Rectal smooth muscle tissue (tissue), 1 donor: ENCODE data around the gene IKZF5.

ENCODE experiments used
- H3K27ac ChIP-seq: one replicate; pipeline ENCODE4 v1.7.0; 2013; ENCODE audit warnings: low read depth, low read length, inconsistent platforms
- H3K27me3 ChIP-seq: one replicate; pipeline ENCODE4 v1.7.0; 2013; ENCODE audit warnings: low read length; ENCODE audit not compliant: control insufficient read depth, insufficient read depth
- H3K36me3 ChIP-seq: one replicate; pipeline ENCODE4 v1.7.0; 2013; ENCODE audit warnings: low read length; ENCODE audit not compliant: control insufficient read depth, insufficient read depth
- H3K4me1 ChIP-seq: one replicate; pipeline ENCODE4 v1.7.0; 2013; ENCODE audit warnings: low read length; ENCODE audit not compliant: control insufficient read depth, insufficient read depth
- H3K4me3 ChIP-seq: one replicate; pipeline ENCODE4 v1.7.0; 2013; ENCODE audit warnings: low read length
- H3K9ac ChIP-seq: one replicate; pipeline ENCODE4 v1.7.0; 2013; ENCODE audit warnings: low read length

The IKZF5 gene

GRCh38 chr10:122990278-122990677 is 18.3 kb downstream of the IKZF5 start:
- Histone ChIP-seq H3K27ac (no peak overlapping the region), H3K36me3 (peaks cover 13% of the 10 kb centered on the region), H3K27me3 (no peaks in the 10 kb centered on the region), H3K4me3 (no peak overlapping the region), H3K4me1 (no peaks in the 10 kb centered on the region), H3K9ac (no peak overlapping the region)

GRCh38 chr10:122988501-122988900 is 20.1 kb downstream of the IKZF5 start:
- no peaks in the 10 kb centered on the region for H3K36me3 ChIP-seq
- H3K9ac ChIP-seq = no peak overlapping the region
- H3K27me3 ChIP-seq = no peaks in the 10 kb centered on the region
- no peak overlapping the region for H3K27ac ChIP-seq
- H3K4me3 ChIP-seq = no peak overlapping the region
- no peaks in the 10 kb centered on the region for H3K4me1 ChIP-seq

DNA sequence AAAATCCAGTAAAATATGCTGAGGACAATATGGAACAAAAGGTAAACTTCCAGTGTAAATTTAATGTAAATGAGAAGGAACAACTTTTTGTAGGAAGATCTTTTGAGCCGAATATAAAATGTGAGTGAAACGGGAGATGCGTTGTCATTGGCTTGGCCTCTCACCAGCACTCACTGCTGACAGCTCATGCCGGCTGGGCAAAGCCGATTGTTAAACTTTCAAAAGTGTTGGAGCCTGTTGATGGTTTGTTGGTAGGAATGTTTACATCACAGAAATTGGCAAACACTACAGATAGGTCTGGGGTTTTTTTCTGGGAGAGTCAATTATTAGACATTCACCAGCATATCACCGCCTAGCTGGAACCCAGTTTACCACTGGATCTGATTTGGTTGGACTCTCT is 22.3 kb downstream of the IKZF5 start:
- no peaks in the 10 kb centered on the region for H3K4me1 ChIP-seq
- no peak overlapping the region for H3K4me3 ChIP-seq
- H3K36me3 ChIP-seq = no peaks in the 10 kb centered on the region
- no peak overlapping the region for H3K27ac ChIP-seq
- H3K9ac ChIP-seq = no peak overlapping the region
- H3K27me3 ChIP-seq = no peaks in the 10 kb centered on the region

DNA sequence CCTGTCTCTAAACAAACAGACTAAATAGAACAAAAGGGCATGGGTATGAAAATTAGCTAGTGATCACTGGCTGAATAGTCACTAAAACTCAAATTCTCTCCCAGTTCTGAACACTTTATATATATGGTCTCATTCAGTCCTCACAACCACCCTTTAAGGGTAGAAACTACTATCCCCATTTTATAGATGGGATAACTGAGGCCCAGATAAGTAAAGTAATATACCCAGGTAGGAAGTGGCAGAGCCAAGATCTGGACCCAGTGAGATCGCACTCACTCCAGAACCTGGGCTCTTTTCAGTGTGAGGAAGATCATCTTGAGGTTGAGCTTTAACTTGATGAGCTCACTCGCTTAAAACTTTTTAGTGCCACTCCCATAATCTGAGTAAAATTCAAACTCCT is 23.9 kb downstream of the IKZF5 start:
- Histone ChIP-seq H3K36me3 (no peaks in the 10 kb centered on the region), H3K4me1 (peaks cover 3% of the 10 kb centered on the region), H3K27ac (no peak overlapping the region), H3K9ac (no peak overlapping the region), H3K4me3 (no peak overlapping the region), H3K27me3 (no peaks in the 10 kb centered on the region)

DNA sequence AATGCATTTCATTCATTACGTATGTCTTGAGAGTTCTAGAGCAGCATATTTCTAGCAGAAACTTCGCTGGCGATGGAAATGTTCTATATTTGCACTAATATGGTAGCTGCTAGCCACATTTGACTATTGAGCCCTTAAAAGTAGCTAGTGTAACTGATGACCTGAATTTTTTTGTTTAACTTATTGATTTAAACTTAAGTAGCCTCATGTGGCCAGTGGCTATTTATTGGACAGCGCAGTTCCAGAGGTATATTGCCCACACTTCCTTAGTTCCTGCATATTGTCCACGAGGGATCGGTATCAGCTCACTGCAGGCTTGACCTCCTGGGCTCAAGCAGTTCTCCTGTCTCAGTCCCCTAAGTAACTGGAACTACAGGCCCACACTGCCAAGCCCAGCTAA is 24.7 kb downstream of the IKZF5 start:
- no peak overlapping the region for H3K27ac ChIP-seq
- H3K36me3 ChIP-seq = no peaks in the 10 kb centered on the region
- peaks cover 4% of the 10 kb centered on the region for H3K4me1 ChIP-seq
- no peak overlapping the region for H3K9ac ChIP-seq
- no peaks in the 10 kb centered on the region for H3K27me3 ChIP-seq
- no peak overlapping the region for H3K4me3 ChIP-seq

GRCh38 chr10:122981066-122981464 is 27.5 kb downstream of the IKZF5 start:
- Histone ChIP-seq H3K9ac (no peak overlapping the region), H3K4me3 (peak overlapping the region; percentile 77), H3K4me1 (peaks cover 4% of the 10 kb centered on the region), H3K36me3 (no peaks in the 10 kb centered on the region), H3K27me3 (no peaks in the 10 kb centered on the region), H3K27ac (no peak overlapping the region)

GRCh38 chr10:122980209-122981065 is 28.2 kb downstream of the IKZF5 start, which contains the start of gene PSTK:
Gene PSTK (plus strand): TSS chr10:122980401. CDS start chr10:122980480, 79 bp downstream.
- H3K27me3 ChIP-seq = no peaks in the 10 kb centered on the region
- H3K4me1 ChIP-seq = peaks cover 4% of the 10 kb centered on the region
- H3K9ac ChIP-seq = peak within 1 kb of the TSS; percentile 73
- no peaks in the 10 kb centered on the region for H3K36me3 ChIP-seq
- H3K4me3 ChIP-seq = peak within 1 kb of the TSS; percentile 91
- peak within 1 kb of the TSS; percentile 96 for H3K27ac ChIP-seq

DNA sequence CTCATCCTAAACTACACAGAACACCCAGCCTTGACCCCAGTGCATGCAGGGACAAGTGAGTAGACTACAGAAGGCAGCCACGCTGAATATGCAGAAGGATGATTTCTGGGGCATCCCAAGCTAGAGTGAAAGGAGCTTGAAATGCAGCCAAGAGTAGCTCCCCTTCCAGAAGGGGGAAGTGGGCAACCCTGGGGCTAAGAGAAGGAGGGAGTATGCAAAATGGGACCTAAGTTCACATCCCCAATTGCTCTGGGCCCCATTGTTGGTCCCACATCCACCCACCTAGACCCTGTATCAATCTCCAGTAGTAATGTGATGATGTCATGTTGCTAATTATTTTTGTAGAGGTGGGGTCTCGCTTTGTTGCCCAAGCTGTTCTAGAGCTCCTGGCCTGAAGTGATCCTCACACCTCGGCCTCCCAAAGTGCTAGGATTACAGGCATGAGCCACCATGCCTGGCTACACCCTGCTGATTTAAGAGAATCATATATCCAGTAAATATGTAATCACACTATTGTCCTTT is 34.0 kb downstream of the IKZF5 start:
- Histone ChIP-seq H3K36me3 (no peaks in the 10 kb centered on the region), H3K27me3 (no peaks in the 10 kb centered on the region), H3K4me1 (peaks cover under 1% of the 10 kb centered on the region), H3K4me3 (no peak overlapping the region), H3K27ac (no peak overlapping the region), H3K9ac (no peak overlapping the region)

- Histone ChIP-seq H3K36me3 (no peaks in the 10 kb centered on the region), H3K9ac (no peak overlapping the region), H3K27me3 (no peaks in the 10 kb centered on the region), H3K27ac (no peak overlapping the region), H3K4me3 (no peak overlapping the region), H3K4me1 (no peaks in the 10 kb centered on the region)
Measured at GRCh38 chr10:122974023-122974422, 34.6 kb downstream of the IKZF5 start.

- H3K4me3 ChIP-seq = no peak overlapping the region
- no peaks in the 10 kb centered on the region for H3K4me1 ChIP-seq
- no peaks in the 10 kb centered on the region for H3K27me3 ChIP-seq
- H3K9ac ChIP-seq = no peak overlapping the region
- H3K36me3 ChIP-seq = no peaks in the 10 kb centered on the region
- H3K27ac ChIP-seq = no peak overlapping the region
Measured at GRCh38 chr10:122968698-122969097, 39.9 kb downstream of the IKZF5 start.

DNA sequence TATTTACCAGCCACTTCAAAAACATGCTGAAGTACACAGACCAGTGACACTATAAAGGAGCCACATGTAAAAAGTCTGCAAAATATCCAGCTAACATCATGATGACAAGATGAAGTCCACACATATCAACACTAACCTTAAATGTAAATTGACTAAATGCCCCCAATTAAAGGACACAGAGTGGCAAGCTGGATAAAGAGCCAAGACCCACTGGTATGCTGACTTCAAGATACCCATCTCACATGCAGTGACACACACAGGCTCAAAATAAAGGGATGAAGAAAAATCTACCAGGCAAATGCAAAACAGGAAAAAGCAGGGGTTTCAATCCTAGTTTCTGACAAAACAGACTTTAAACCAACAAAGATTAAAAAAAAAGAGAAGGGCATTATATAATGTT is 41.7 kb downstream of the IKZF5 start:
- Histone ChIP-seq H3K9ac (no peak overlapping the region), H3K4me3 (no peak overlapping the region), H3K27me3 (no peaks in the 10 kb centered on the region), H3K4me1 (no peaks in the 10 kb centered on the region), H3K36me3 (no peaks in the 10 kb centered on the region), H3K27ac (no peak overlapping the region)

DNA sequence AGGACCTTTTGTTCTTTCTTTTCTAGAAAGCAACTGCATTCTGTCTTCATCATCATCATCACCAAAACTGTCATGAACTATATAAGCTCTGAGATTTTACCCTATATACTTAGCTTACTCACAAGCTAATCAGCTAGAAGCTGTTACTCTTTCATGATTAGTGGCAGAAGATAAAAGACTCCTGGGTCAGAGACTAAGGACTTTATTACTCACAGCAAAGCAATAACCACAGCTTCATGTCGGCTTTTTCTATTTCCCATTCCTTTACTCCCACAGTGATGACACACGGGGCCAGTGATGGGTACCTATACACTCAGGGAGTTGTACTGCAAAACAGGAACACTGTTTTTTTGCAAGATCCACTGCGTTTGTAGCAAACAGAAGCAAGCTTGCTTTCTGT is 46.2 kb downstream of the IKZF5 start:
- H3K9ac ChIP-seq = no peak overlapping the region
- H3K4me1 ChIP-seq = no peaks in the 10 kb centered on the region
- H3K27me3 ChIP-seq = no peaks in the 10 kb centered on the region
- no peak overlapping the region for H3K27ac ChIP-seq
- no peaks in the 10 kb centered on the region for H3K36me3 ChIP-seq
- H3K4me3 ChIP-seq = no peak overlapping the region

- Histone ChIP-seq H3K9ac (no peak overlapping the region), H3K27me3 (no peaks in the 10 kb centered on the region), H3K4me3 (no peak overlapping the region), H3K27ac (no peak overlapping the region), H3K36me3 (no peaks in the 10 kb centered on the region), H3K4me1 (peaks cover 4% of the 10 kb centered on the region)
Measured at GRCh38 chr10:122957474-122957873, 51.1 kb downstream of the IKZF5 start.
